Stimulated activated CD8-positive, alpha-beta memory T cell treated with anti-CD3 and anti-CD28 coated beads, Interleukin-4, amount 100 ng/mL, for 4 hours (primary cell): ENCODE data around the gene NCOA7.
"Not testable (repeated sequence)": the region's sequence is repeated elsewhere in the genome, so short reads cannot be mapped to it uniquely, and the experiment has no call there.

ENCODE experiments used
- DNase-seq, 2 donors: peaks; one replicate each; pipeline ENCODE4 v3.0.0-alpha.2; 2020; ENCODE audit warnings: low read depth in 2 of 2, low spot score in 1 of 2

Gene NCOA7

GRCh38 chr6:125791820-125792165 is 1.0 kb downstream of the NCOA7 start:
- DNase-seq, result no peak

GRCh38 chr6:125792172-125792571 is 1.4 kb downstream of the NCOA7 start:
- no peak for DNase-seq

GRCh38 chr6:125792680-125793079 is 1.9 kb downstream of the NCOA7 start:
- no peak for DNase-seq

- DNase-seq, result no peak
These were observed 2.5 kb downstream of the NCOA7 start for GRCh38 chr6:125793280-125793679.

- DNase-seq, result no peak
These were observed 3.1 kb downstream of the NCOA7 start for GRCh38 chr6:125793863-125794262.

- no peak for DNase-seq
These were observed 3.8 kb downstream of the NCOA7 start for GRCh38 chr6:125794342-125795137.

GRCh38 chr6:125795301-125795700 is 4.5 kb downstream of the NCOA7 start:
- DNase-seq, result no peak

GRCh38 chr6:125797120-125797885 is 6.5 kb downstream of the NCOA7 start:
- DNase-seq, result no peak

GRCh38 chr6:125797886-125798444 is 7.2 kb downstream of the NCOA7 start:
- DNase-seq, result no peak

- no peak for DNase-seq
These were observed 8.2 kb downstream of the NCOA7 start for GRCh38 chr6:125798734-125799508.

- DNase-seq, result no peak
These were observed 11.6 kb downstream of the NCOA7 start for GRCh38 chr6:125802383-125802782.

GRCh38 chr6:125802943-125803377 is 12.2 kb downstream of the NCOA7 start:
- no peak for DNase-seq

- no peak for DNase-seq
These were observed 13.5 kb downstream of the NCOA7 start for GRCh38 chr6:125804264-125804663.

GRCh38 chr6:125804866-125805425 is 14.2 kb downstream of the NCOA7 start:
- not testable (repeated sequence) for DNase-seq

- DNase-seq, result no peak
These were observed 16.1 kb downstream of the NCOA7 start for GRCh38 chr6:125806813-125807212.

GRCh38 chr6:125807293-125807692 is 16.5 kb downstream of the NCOA7 start:
- no peak for DNase-seq

GRCh38 chr6:125808060-125808459 is 17.3 kb downstream of the NCOA7 start:
- no peak for DNase-seq

GRCh38 chr6:125808591-125808990 is 17.8 kb downstream of the NCOA7 start:
- no peak for DNase-seq

- DNase-seq, result no peak
These were observed 18.9 kb downstream of the NCOA7 start for GRCh38 chr6:125809570-125810170.

- no peak for DNase-seq
These were observed 19.7 kb downstream of the NCOA7 start for GRCh38 chr6:125810445-125810844.

GRCh38 chr6:125811259-125811658 is 20.5 kb downstream of the NCOA7 start:
- DNase-seq, result no peak
